ENCODE measurements around the gene AIP.
"Not testable (repeated sequence)": the region's sequence is repeated elsewhere in the genome, so short reads cannot be mapped to it uniquely, and the experiment has no call there.

AIP gene

GRCh38 chr11:67449116-67449844 is 33.5 kb upstream of the AIP start:
- DNase-seq (ENCODE audit: low spot score) = no peak

GRCh38 chr11:67450796-67451657 is 31.8 kb upstream of the AIP start:
- no peak for DNase-seq (ENCODE audit: low spot score)

DNA sequence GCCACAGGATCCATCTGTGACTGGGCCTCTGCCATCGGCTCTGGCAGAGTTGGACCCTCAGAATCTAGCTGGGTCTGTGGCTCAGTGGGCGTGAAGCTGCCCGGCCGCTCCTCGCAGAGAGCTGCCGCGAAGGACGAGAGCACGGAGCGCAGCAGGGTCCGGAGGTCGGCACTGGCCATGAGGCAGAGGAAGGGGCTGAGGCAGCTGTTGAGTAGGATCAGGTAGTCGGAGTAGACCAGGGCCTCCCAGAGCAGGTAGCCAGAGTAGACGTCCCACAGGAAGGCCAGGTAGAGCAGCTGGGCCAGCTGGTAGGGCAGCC is 31.2 kb upstream of the AIP start:
- DNase-seq (ENCODE audit: low spot score) = no peak

- DNase-seq (ENCODE audit: low spot score) = no peak
Measured at GRCh38 chr11:67452141-67452952, 30.5 kb upstream of the AIP start, which contains the start of gene GPR152. GPR152 (minus strand) TSS chr11:67452729; CDS start chr11:67452724, 5 bp downstream.

- DNase-seq (ENCODE audit: low spot score) = no peak
Measured at GRCh38 chr11:67453816-67454732, 28.8 kb upstream of the AIP start.

GRCh38 chr11:67455054-67455453 is 27.8 kb upstream of the AIP start, which contains the start of gene CABP4:
CABP4 (plus strand) TSS chr11:67455354; CDS start chr11:67455424, 70 bp downstream.
- DNase-seq (ENCODE audit: low spot score) = no peak

DNA sequence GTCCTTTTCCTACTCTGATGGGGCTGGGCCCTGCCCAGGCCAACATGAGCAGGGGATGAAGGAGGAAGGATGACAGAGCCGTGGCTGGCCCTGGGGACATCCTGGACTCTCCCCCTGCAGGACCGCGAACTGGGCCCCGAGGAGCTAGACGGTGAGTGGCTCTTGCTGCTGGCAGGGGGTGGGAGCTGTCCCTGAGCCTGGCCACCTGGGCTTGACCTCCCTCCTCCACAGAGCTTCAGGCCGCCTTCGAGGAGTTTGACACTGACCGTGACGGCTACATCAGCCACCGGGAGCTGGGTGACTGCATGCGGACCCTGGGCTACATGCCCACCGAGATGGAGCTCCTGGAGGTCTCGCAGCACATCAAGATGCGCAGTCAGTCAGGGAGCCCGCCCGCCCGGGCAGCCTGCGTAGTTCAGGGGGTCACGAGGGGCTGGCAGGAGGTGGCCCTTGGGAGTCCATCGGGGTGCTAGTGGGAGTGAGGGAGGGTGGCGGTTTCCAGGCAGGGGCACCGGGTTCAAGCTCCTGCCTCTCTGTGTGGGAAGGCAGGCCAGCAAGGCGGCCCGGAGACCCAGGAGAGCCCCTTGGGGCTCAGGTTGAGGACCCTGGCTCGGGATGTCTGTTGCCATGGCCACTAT is 26.6 kb upstream of the AIP start:
- no peak for DNase-seq (ENCODE audit: low spot score)

DNA sequence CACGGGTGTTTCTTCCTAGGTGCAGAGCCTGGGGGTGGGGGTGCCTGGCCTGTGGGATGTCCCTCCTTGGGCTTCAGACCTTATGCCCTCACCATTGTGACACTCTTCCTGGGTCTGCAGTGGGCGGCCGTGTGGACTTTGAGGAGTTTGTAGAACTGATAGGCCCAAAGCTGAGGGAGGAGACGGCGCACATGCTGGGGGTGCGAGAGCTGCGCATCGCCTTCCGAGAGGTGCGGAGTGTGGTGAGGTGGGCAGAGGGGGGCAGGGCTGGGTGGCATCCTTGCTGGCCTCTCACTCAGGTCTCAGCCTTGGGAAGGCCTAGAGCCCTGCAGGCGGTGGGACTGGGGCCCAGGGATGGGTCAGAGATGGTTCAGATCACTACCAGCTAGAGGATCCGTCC is 25.4 kb upstream of the AIP start:
- DNase-seq (ENCODE audit: low spot score) = no peak

DNA sequence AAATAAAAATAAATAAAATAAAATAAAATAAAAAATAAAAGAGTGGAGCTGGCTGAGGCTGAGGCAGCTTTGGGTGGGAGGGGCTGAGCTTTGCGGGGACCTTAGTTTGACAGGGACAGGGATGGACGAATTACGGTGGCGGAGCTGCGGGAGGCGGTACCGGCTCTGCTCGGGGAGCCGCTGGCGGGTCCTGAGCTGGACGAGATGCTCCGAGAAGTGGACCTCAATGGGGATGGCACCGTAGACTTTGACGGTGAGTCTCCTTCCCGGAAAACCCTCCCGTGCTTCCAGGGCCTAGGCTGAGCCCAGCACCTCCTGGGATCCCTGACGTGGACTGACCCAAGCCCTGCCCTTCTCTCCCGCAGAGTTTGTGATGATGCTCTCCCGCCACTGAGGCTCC is 24.6 kb upstream of the AIP start:
- DNase-seq (ENCODE audit: low spot score) = no peak

GRCh38 chr11:67463186-67463585 is 19.6 kb upstream of the AIP start:
- no peak for DNase-seq (ENCODE audit: low spot score)

DNA sequence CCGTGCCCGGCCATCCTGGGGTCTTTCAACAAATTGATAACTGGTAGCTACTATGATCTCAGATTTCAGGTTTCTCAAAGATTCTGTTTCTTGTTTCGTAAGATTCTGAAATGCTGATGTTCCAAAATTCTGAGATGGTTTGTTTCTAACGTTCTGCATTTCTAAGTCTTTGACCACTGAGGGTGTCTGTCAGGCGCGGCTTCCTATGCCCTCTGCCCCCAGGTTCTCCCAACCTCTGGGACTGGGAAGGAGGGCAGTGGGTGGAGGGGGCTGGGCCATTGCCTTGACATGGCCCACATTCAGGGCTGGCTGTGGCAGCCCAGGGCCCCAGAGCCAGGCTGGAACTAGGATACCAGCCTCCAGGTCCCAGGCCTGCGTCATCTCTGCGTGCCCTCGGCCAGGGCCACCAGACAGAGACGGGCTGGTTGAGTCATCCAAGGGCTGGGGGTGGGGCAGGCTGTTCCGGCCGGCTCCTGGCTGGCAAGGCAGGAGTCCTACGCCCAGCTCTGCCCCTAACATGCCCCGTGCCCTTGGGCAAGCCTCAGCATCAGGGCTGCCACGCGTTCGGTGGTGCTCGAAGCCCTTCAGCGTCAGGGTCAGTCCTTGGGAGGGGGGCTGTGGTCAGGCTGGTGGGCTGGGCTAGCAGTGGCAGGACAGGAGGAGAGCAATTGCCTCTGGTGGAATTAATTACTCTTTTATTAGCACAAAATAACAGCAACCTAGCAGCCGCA is 19.0 kb upstream of the AIP start:
- DNase-seq (ENCODE audit: low spot score) = peak; percentile 91

DNA sequence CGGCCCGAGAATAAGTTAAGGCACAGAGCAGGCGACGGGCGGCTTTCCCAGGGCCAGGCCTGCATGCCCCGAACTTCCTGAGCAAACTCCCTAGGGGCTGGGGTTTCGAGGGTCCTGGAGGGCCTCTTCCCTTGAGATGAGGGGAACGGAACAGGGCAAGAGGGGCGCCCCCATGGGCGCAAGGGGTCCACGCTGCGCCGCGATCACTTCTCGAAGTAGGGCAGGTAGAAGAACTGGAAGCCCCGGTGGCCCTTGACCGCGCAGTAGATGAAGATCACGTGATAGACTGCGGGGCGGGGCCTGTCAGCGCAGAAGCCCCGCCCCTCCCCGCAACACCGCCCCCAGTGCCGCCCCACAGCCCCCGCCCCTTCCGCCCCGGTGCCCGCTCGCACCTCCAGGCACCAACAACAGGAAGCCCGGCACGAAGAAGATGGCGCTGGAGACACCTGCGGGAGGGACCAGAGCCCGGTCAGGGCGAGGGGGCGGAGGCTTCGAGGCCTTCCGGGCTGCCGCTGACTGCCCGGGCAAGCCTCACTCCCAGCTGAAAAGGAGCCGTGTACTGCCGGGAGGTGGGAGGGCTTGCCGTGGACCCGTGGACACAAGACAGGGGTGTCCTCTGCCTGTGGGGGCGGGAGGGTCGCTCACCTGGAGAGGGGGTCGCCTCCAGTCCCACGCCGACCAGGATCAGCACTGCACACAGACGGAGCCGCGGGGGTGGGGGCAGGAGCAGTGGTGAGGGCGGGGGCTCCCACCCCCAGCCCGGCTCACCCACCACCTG is 18.2 kb upstream of the AIP start:
- peak; percentile 96 for DNase-seq (ENCODE audit: low spot score)

GRCh38 chr11:67465189-67465510 is 17.7 kb upstream of the AIP start:
- DNase-seq (ENCODE audit: low spot score) = no peak

- DNase-seq (ENCODE audit: low spot score) = not testable (repeated sequence)
Measured at GRCh38 chr11:67465530-67465929, 17.3 kb upstream of the AIP start.

DNA sequence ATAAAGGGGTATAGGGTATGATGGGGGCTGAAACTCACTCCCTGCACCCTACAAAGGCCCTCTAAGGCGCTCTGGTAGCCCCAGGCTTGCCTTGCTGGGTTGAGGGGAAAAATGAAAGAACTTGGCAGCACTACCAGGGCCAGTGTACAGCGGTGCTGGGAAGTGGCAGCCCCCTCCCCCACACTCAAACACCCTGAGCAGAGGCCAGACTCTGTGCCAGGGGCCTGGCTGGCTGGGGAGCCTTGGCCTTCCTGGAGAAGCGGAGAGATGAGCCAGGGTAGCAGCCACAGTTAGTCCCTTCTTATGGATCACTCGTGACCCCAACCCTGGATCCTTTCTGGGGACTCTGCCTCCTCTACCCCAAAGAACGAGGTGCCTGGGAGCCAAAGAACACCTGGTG is 16.5 kb upstream of the AIP start:
- no peak for DNase-seq (ENCODE audit: low spot score)

DNA sequence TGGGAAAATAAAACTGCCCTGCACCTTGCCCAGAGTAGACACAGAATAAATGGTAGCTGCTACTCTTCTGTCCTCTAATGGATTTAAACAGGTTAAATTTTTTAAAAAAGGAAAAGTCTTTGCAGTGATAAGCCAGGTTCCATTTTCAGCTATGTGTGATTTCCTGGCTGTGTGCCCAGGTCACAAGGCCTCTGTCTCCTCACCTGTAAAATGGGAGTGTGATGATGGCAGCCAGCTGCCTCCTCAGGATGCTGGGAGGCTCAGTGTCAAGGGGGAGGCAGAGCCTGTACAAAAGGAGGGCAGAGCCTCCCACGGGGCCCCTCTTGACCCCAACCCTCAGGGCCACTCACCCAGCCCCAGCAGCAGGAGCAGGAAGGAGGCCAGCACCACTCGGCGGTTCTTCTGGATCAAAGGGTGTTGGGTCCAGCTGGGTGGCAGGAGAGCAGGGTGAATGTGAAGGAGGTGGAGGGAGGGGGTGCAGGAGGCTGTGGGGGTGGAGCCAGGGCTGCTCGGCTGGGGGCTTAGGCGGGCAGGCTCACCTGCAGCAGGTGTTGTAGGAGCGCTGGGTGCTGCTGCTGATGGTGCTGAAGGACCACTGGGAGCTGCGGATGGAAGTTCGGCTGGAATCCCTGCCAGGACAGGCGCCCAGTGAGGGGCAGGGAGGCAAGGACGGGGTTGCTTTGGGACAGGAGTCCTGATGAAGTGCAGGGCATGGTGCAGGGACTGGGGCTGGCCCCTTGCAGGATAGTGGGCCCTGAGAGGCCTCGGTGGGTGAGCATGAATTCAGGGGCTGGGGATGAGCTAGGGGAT is 15.7 kb upstream of the AIP start:
- no peak for DNase-seq (ENCODE audit: low spot score)

- DNase-seq (ENCODE audit: low spot score) = peak; percentile 52
Measured at GRCh38 chr11:67468056-67468455, 14.8 kb upstream of the AIP start.

DNA sequence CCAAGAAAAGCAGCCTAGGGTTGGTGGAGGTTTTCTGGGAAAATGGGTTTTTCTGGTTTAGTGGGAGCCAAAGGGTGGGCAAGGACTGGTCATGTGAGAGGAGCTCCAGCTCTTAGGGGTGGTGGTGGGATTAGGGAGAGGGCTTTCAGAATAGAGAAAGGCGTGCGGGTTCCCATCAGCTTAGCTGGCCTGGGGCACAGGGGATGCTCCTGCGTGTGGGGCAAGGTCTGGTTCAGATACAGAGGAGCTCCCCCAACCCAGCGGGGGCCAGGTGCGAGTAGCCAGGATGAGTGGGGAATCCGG is 14.4 kb upstream of the AIP start:
- DNase-seq (ENCODE audit: low spot score) = no peak
